ENCODE measurements around the gene IFNAR2.

Gene IFNAR2

GRCh38 chr21:33205476-33205875 is 24.3 kb upstream of the IFNAR2 start:
- no peak overlapping the region for H3K4me3 ChIP-seq (ENCODE audit: low read depth, low read length)
- no peak for TF ChIP-seq CTCF (IDR thresholded peaks at IDR 0.05; ENCODE audit: borderline replicate concordance, insufficient read depth, low read depth, low read length)

- TF ChIP-seq CTCF (IDR thresholded peaks at IDR 0.05; ENCODE audit: borderline replicate concordance, insufficient read depth, low read depth, low read length), result no peak
- no peak overlapping the region for H3K4me3 ChIP-seq (ENCODE audit: low read depth, low read length)
Measured at GRCh38 chr21:33206771-33207281, 22.9 kb upstream of the IFNAR2 start.

- H3K4me3 ChIP-seq (ENCODE audit: low read depth, low read length), result no peak overlapping the region
- TF ChIP-seq CTCF (IDR thresholded peaks at IDR 0.05; ENCODE audit: borderline replicate concordance, insufficient read depth, low read depth, low read length), result no peak
Measured at GRCh38 chr21:33207449-33208149, 22.1 kb upstream of the IFNAR2 start.

GRCh38 chr21:33208534-33208933 is 21.2 kb upstream of the IFNAR2 start:
- TF ChIP-seq CTCF (IDR thresholded peaks at IDR 0.05; ENCODE audit: borderline replicate concordance, insufficient read depth, low read depth, low read length), result no peak

GRCh38 chr21:33211305-33211704 is 18.4 kb upstream of the IFNAR2 start:
- no peak for TF ChIP-seq CTCF (IDR thresholded peaks at IDR 0.05; ENCODE audit: borderline replicate concordance, insufficient read depth, low read depth, low read length)
- H3K4me3 ChIP-seq (ENCODE audit: low read depth, low read length), result no peak overlapping the region

More at GRCh38 chr21:33208534-33208933, 21.2 kb upstream of the IFNAR2 start:
- no peak overlapping the region for H3K4me3 ChIP-seq (ENCODE audit: low read depth, low read length)

GRCh38 chr21:33211732-33212131 is 18.0 kb upstream of the IFNAR2 start:
- TF ChIP-seq CTCF (IDR thresholded peaks at IDR 0.05; ENCODE audit: borderline replicate concordance, insufficient read depth, low read depth, low read length), result no peak
- no peak overlapping the region for H3K4me3 ChIP-seq (ENCODE audit: low read depth, low read length)

Data from GM12875 (cell line).